Coronary artery (tissue), 2 donors: ENCODE results near the gene HSPA12B.

Experiments used
- DNase-seq: peaks from one replicate; pipeline ENCODE4 v3.0.0-alpha.2; 2017; ENCODE audit warnings: low spot score
- H3K27ac ChIP-seq, 2 donors: fragments of 200-600 bp; sonication (generic); one replicate each; pipeline ENCODE4 v1.5.1; 2016 to 2019
- H3K4me3 ChIP-seq: fragments of 200-600 bp; sonication (generic); 2 replicates; pipeline ENCODE4 v1.5.1; 2016; ENCODE audit warnings: mild to moderate bottlenecking, moderate library complexity
- TF ChIP-seq, protein P1 (sequence below): fragments of 200-600 bp; sonication (generic); IDR thresholded peaks from one replicate; pipeline ENCODE4 v1.5.1; 2019; ENCODE audit warnings: antibody characterized with exemption

The HSPA12B gene

DNA sequence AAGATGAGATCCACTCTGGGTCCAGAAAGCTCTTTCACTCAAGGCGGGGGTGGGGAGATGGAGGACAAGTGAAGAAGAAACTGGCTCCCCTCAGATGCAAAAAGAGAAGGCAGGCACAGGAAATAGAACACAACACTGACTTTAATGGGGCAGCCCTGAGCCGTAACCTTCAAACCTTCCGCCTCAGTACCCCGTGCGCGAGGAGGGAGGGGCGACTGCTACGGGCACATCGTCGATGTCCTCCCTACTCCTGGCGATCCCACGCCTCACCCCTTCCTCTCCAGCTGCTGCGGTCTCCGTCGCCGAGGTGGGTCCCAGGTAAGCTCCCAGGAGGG is 44.9 kb downstream of the HSPA12B start:
- TF ChIP-seq, protein P1, sequence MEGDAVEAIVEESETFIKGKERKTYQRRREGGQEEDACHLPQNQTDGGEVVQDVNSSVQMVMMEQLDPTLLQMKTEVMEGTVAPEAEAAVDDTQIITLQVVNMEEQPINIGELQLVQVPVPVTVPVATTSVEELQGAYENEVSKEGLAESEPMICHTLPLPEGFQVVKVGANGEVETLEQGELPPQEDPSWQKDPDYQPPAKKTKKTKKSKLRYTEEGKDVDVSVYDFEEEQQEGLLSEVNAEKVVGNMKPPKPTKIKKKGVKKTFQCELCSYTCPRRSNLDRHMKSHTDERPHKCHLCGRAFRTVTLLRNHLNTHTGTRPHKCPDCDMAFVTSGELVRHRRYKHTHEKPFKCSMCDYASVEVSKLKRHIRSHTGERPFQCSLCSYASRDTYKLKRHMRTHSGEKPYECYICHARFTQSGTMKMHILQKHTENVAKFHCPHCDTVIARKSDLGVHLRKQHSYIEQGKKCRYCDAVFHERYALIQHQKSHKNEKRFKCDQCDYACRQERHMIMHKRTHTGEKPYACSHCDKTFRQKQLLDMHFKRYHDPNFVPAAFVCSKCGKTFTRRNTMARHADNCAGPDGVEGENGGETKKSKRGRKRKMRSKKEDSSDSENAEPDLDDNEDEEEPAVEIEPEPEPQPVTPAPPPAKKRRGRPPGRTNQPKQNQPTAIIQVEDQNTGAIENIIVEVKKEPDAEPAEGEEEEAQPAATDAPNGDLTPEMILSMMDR = no peak
- Histone ChIP-seq H3K27ac (peak overlapping the region in 1 of 2 donors; percentile 23), H3K4me3 (peak overlapping the region; percentile 78)
- DNase-seq = no peak

DNA sequence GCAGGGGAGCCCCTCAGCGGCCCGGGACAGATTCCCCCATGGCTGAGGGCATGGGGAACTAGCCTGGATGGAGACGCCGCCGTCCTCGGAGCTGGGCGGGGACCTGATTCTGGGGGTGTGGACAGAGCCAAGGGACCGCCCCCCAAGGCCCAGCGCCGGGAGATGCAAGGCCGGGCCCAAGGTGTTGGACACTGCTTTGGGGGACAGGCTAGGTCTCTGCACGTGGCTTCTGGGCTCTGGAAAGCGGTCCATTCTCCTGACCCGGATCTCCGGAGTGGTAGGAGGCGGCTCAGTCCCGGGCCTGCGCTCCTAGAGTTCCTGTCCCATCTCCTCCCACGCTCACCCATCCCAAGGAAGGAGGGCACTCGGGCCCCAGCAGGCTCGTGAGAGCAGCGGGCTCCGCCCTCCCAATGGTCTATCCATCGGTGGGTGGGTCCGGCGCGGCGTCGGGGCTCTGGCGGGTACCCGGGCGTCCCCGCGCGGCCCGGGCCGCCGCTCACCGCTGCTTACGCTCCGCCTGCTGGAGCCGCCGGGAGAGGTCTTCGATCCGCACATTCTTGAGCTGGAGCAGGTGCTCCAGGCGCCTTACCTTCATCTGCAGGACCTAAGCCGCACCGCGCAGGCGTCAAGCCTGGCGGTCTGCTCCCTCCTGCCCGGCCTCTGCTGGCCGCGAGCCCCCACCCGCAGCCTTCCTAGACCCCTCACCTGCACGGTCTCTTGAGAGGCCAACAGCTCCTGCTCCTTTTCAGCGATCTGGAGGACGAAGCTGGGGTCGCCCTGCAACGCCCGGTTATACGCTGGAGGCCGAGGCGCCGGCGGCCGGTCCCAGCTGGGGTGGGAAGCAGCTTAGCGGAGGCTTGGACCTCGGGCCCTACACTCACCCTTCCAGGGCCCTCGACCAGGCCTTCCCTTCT is 45.5 kb downstream of the HSPA12B start:
- Histone ChIP-seq H3K27ac (peak overlapping the region in 1 of 2 donors; percentile 23), H3K4me3 (peak overlapping the region; percentile 78)
- no peak for DNase-seq
- TF ChIP-seq, protein P1 = no peak

DNA sequence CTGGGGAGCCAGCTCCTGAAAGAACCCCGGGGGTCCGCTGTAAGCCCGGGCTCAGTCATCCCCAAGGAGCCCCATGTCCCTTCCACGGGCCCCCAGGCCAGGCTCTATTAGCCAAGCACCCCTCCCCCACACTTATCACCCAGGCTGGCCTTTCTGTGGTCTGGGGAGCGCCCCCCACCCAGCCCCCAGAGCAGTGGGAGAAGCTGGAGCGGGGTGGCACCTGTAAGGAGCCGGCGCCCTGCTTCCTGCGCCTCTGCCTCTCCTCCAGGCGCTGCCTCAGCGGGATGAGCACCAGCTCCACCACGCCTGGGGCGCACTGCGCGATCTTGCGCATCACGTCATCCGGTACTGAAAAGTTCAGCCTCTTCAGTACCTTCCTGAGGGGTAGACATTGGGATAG is 46.5 kb downstream of the HSPA12B start:
- TF ChIP-seq, protein P1 = no peak
- DNase-seq = no peak
- Histone ChIP-seq H3K27ac (no peak overlapping the region), H3K4me3 (no peak overlapping the region)

DNA sequence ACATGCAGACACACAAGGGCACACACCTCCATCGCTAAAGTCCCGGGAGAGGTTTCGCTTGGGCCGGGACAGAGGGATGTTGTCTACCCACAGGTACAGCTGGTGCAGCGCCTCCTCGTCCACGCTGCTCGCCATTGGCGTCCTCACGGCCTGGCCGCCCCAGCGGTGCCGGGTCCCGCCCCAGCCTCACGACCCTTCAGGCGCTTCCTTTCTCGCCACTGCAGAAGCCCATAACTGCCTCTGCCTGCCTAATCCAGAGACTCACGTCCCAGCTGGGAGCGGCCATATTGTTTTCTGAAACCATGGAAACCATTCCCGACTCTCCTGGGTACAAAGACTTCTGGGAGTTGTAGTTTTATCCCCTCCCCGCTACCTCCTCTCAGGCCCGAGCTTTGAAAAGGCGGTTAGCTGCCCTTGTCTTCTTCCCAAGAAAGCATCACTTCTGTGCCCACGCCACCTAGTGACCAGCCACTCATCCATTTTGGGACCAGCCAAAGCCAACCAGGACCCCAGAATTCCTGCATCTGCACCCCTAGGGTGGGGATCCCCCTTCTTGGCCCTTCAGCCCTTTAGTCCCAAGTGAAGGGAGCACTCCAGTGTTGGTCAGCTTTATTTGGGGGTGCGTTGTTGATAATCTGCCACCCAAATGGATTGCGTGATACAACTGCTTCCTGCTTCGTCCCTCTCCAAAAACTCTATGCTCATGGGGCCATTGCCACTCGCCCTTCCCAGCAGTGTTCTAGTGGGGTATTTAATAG is 48.8 kb downstream of the HSPA12B start, which contains the start of gene SPEF1:
SPEF1 (minus strand) TSS at position 296 of the 758 bp plus-strand sequence; CDS start at position 135, 161 bp downstream.
- peak within 1 kb of the TSS; percentile 63 for H3K4me3 ChIP-seq
- peak within 1 kb of the TSS in 1 of 2 donors; percentile 73 for H3K27ac ChIP-seq
- DNase-seq = peak; percentile 88
- TF ChIP-seq, protein P1 = no peak

DNA sequence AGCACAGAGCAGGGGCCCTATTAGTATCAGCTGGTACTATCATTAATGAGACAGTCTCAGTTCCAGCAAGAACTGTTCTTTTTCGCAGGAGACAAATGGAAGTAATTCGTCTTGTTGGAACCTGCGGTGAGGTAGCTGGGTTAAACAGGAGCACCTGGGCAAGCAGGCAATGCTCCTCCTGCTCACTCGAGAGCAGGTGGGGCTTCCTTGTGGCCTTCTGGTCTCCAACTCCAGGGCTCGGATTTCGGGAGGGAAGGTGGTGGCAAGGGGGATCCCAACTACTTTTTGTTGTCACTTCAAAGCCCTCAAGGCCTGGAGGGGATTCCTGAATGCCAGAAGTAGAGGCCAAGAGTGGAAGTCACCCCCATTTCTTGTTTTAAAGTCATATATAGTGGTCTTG is 50.1 kb downstream of the HSPA12B start:
- DNase-seq = no peak
- Histone ChIP-seq H3K27ac (no peak overlapping the region), H3K4me3 (no peak overlapping the region)
- TF ChIP-seq, protein P1 = no peak

DNA sequence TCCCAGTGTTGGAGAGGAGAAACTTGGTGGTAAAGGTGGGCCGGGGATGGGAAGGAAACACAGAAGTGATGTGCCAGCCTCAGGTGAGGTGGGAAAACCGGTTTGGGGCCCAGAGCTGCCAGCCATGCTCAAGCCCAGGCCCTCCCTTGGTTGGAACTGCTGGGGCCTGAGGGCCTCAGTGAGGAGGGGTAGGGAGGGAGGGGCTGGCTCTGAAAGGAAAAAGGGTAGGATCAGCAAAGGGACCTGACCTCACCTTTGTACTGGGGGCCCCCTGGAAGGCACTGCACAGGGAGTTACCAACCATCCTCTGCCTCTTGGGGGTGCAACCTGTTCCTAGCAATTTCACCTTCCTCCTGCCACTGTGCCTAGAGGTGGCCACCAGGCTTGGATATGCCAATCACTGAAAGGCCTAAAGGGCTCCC is 50.6 kb downstream of the HSPA12B start:
- no peak for DNase-seq
- TF ChIP-seq, protein P1 = no peak
- no peak overlapping the region for H3K4me3 ChIP-seq
- peak overlapping the region in 1 of 2 donors; percentile 9 for H3K27ac ChIP-seq
